NOMO-1 treated with DMSO at 0.1 percent for 48 hours (cell line): ENCODE data around the gene PPIE.

Source experiments
- DNase-seq: peaks from one replicate; lab custom pipeline; 2025; ENCODE audit not compliant: unreplicated experiment; lab: John Stamatoyannopoulos, UW

Gene PPIE

GRCh38 chr1:39720094-39720999, 18.3 kb upstream of the PPIE start:
- peak; percentile 69 for DNase-seq

GRCh38 chr1:39721664-39722063, 17.0 kb upstream of the PPIE start:
- DNase-seq = no peak

- DNase-seq = no peak
Observed at GRCh38 chr1:39722495-39722894, 16.2 kb upstream of the PPIE start.

- DNase-seq = no peak
Observed at GRCh38 chr1:39726600-39726999, 12.1 kb upstream of the PPIE start.

GRCh38 chr1:39727221-39727931, 11.3 kb upstream of the PPIE start:
- DNase-seq = no peak

GRCh38 chr1:39727932-39728317, 10.8 kb upstream of the PPIE start:
- no peak for DNase-seq

GRCh38 chr1:39729030-39729429, 9.7 kb upstream of the PPIE start:
- no peak for DNase-seq

GRCh38 chr1:39729842-39730241, 8.8 kb upstream of the PPIE start:
- DNase-seq = no peak

GRCh38 chr1:39732730-39733129, 6.0 kb upstream of the PPIE start:
- DNase-seq = no peak

- DNase-seq = no peak
Observed at GRCh38 chr1:39733161-39733560, 5.5 kb upstream of the PPIE start.

- DNase-seq = no peak
Observed at GRCh38 chr1:39735731-39736130, 3.0 kb upstream of the PPIE start.

- DNase-seq = no peak
Observed at GRCh38 chr1:39737546-39738169, 1.0 kb upstream of the PPIE start.

GRCh38 chr1:39745016-39745670, 6.5 kb downstream of the PPIE start:
- DNase-seq = no peak

GRCh38 chr1:39751595-39751994, 12.9 kb downstream of the PPIE start:
- DNase-seq = no peak

- no peak for DNase-seq
Observed at GRCh38 chr1:39752703-39753102, 14.0 kb downstream of the PPIE start.

GRCh38 chr1:39753132-39754025, 14.7 kb downstream of the PPIE start:
- no peak for DNase-seq

GRCh38 chr1:39754026-39754570, 15.4 kb downstream of the PPIE start:
- no peak for DNase-seq

GRCh38 chr1:39754906-39755504, 16.3 kb downstream of the PPIE start:
- DNase-seq = no peak

- DNase-seq = no peak
Observed at GRCh38 chr1:39755965-39756659, 17.4 kb downstream of the PPIE start.
